GM12875 (cell line): ENCODE measurements around the gene USP15.

Experiments
- H3K4me3 ChIP-seq: one replicate; pipeline ENCODE4 v1.5.1; 2011; ENCODE audit warnings: low read depth, low read length, control low read depth
- TF ChIP-seq, protein P1 (sequence below): IDR thresholded peaks from 2 replicates; pipeline ENCODE4 v1.5.1; 2011; ENCODE audit warnings: low read depth, mild to moderate bottlenecking, control low read depth, inconsistent platforms, low read length, moderate library complexity, borderline replicate concordance; ENCODE audit not compliant: insufficient read depth

Gene USP15

GRCh38 chr12:62247281-62248045 lies 12.7 kb upstream of the USP15 start:
- no peak overlapping the region for H3K4me3 ChIP-seq
- TF ChIP-seq, protein P1, sequence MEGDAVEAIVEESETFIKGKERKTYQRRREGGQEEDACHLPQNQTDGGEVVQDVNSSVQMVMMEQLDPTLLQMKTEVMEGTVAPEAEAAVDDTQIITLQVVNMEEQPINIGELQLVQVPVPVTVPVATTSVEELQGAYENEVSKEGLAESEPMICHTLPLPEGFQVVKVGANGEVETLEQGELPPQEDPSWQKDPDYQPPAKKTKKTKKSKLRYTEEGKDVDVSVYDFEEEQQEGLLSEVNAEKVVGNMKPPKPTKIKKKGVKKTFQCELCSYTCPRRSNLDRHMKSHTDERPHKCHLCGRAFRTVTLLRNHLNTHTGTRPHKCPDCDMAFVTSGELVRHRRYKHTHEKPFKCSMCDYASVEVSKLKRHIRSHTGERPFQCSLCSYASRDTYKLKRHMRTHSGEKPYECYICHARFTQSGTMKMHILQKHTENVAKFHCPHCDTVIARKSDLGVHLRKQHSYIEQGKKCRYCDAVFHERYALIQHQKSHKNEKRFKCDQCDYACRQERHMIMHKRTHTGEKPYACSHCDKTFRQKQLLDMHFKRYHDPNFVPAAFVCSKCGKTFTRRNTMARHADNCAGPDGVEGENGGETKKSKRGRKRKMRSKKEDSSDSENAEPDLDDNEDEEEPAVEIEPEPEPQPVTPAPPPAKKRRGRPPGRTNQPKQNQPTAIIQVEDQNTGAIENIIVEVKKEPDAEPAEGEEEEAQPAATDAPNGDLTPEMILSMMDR, result no peak

GRCh38 chr12:62248873-62249272 lies 11.3 kb upstream of the USP15 start:
- TF ChIP-seq, protein P1, result no peak
- no peak overlapping the region for H3K4me3 ChIP-seq

DNA sequence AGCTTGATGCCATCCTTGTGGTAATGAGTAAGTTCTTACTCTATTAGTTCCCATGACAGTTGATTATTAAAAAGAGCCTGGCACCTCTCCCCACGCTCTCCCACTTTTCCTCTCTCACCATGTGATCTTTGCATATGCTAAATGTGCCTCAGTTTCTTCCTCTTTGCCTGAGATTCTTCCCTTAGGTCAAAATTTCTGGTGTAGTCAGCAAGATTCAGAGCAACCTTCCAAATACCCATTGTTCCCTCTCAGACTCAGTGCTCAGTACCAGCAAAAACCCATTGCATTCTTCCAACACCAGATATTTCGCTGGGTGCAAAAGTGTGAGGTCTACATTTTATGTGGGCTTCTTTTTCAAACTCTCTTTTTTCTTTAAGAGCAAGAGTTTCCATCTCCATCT lies 10.8 kb upstream of the USP15 start:
- TF ChIP-seq, protein P1, result no peak
- H3K4me3 ChIP-seq, result no peak overlapping the region

DNA sequence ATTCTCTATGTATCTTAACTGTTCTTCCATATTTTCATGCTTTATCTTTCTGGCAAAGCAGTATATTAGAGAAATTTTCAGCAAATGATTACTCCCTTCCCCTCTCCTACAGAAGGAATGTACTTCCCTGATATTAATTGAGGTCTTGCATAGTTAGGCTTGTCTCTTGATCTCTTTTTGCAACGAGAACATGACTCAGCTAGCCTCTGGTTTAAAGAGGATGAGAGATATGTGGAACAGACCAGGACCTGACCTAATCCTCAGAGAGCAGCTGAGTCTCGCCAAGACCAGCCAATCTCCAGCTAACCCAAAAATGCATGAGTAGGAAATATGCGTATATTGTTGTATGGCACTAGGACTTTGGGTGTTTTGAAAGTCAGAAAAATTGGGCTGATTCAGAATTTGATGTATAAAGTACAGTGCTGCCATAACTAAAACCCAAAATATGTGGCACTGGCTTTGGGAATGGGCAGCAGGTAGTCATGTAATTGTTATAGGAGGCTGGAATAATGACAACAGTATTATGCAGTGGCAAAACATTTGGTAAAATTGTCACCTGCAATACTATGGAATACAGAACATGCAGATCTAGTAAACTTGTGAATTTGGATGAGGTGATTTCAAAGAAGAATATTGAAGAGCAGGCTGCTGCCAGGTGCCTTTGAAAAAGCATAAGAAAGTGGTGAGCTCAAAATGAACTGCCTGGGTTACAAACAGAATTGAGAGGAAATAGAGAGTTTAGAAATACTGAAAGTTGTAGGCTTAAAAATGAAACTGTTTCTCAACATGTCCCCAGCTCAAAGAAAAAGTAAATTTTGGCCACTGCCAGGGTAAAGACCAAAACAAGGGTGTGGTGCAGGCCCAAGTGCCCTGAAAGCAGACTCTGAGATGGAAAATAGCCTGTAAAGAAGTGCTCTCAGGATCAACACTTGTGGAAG lies 9.3 kb upstream of the USP15 start:
- no peak overlapping the region for H3K4me3 ChIP-seq
- TF ChIP-seq, protein P1, result no peak

GRCh38 chr12:62251609-62251958 lies 8.6 kb upstream of the USP15 start:
- no peak overlapping the region for H3K4me3 ChIP-seq
- TF ChIP-seq, protein P1, result no peak

- TF ChIP-seq, protein P1, result no peak
- no peak overlapping the region for H3K4me3 ChIP-seq
These were observed 7.6 kb upstream of the USP15 start for GRCh38 chr12:62252576-62252975.

GRCh38 chr12:62254967-62255366 lies 5.2 kb upstream of the USP15 start:
- TF ChIP-seq, protein P1, result no peak
- no peak overlapping the region for H3K4me3 ChIP-seq
